ENCODE measurements around the gene PTGER3.

Gene PTGER3

DNA sequence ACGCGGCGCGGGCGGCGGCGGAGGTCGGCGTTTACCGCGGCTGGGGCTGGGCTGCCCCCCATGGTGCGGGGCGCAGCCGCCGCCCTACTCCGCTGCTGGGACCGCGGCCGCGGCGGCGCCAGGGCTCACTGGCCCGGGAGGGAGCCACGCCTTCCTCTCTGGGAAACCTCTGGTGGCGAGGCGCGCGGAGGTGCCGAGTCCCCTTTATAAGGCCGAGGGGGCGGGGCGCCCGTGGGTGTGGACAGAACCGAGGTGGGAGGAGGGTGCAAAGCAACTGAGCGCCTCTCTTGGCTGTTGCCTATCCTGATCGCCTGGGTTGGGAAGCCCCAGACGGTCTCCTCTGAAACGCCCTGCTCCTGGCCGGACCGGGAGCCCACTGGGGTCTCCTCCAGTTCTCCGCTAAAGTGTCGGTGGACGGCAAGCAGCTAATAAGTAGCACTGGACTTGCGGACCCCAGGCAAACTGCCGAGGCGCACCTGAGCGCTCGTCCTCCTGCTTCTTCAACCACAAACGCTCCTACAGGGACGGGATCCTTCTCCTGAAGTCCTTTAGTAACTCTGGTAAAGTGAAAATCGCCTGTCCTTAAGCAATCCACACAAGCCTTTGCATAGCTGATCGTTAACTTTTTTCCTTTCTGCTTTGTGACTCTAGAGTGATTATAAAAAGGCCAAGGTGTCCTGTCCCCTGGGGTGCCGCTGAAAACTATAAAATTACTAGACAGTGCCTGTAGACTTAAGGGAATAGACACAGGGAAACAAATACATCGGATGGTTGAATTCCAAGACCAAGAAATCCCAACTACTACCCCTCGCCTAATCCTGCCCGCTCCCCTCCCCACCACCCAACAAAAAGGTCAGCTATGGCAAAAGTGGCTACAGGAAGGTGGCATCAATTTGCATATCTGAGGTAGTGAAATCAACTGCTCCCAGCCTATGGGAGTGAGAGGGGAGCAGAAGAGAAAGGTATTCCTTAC lies at the start of gene PTGER3:
TSS of gene PTGER3 (minus strand) at position 182 of the 973 bp plus-strand sequence. CDS start 239 bp downstream, outside the sequence.
- FAIRE-seq, result no peak

DNA sequence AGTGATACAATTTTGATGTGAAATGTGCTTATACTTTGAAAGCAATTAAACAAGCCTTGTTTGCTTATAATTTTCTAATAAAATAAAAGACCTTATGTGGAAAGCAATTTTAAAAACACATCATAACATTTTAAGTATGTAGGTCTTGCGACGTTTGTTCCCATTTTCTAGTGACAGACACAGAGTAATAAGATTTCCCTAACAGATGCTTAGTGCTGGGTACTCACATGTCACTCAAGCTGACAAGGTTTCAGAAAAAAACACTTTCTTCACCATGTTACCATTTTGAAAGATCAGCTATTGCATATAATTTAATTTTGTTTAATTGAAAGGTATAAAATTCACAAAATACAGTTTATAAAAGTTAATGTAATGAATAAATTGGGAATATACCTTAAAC lies 47.3 kb upstream of the PTGER3 start:
- FAIRE-seq, result no peak

GRCh38 chr1:71093938-71094337 lies 46.3 kb upstream of the PTGER3 start:
- FAIRE-seq, result peak; percentile 43

DNA sequence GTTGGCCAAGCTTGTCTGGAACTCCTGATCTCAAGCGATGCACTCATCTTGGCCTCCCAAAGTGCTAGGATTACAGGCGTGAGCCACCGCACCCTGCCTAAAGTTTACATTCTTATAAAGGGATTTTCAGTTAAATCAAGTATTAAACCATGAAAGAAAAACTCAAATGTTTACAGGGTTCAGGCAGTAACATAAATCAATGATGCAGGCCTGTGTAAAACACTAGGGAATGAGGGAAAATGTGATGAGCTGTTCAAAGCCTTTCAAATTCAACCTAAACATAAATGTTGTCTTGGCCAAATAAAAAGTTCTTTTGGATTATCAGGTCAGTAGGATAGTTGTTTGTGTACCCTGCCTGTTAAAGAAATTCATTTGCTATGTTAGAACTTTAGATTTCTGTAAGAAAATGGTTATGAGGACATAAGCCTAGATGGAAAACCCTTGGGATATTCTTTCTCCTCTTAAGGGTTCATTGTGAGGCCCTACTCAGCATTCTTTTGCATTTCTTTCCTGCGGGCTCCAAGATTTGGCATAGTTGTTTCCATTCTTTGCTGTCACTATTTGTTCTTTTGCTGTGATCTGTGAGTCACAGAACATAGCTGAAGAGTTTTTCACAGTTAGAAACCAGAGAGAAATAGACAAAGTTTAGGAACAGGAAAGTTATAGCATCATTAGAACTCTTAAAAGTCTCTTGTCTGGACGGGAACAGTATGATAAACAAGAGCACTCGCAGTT lies 42.1 kb upstream of the PTGER3 start:
- no peak for FAIRE-seq

- no peak for FAIRE-seq
Measured at GRCh38 chr1:71088645-71089287, 41.1 kb upstream of the PTGER3 start.

GRCh38 chr1:71087713-71088112 lies 40.1 kb upstream of the PTGER3 start:
- FAIRE-seq, result no peak

DNA sequence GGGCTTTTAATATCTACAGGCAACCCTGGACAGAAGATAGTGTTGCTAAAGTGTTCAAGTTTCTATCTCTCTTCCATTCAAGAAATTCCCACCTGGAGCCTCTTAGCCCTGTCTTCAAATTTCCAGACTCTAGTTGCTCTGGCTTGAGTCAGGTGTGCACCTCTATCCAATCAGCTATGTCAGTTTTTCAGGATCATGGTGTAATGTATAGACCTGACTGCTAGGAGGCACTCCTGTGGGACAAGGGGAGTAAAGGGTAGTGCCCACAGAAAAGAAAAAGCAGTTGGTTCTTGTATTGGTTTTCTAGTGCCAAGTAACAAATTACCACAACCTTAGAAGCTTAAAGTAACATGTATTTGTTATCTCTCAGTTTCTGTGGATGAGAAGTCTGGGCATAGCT lies 39.4 kb upstream of the PTGER3 start:
- FAIRE-seq, result no peak

- FAIRE-seq, result no peak
Measured at GRCh38 chr1:71086331-71086730, 38.7 kb upstream of the PTGER3 start.

- no peak for FAIRE-seq
Measured at GRCh38 chr1:71083271-71083670, 35.7 kb upstream of the PTGER3 start.

- no peak for FAIRE-seq
Measured at GRCh38 chr1:71081697-71082080, 34.1 kb upstream of the PTGER3 start.

GRCh38 chr1:71080739-71081696 lies 33.4 kb upstream of the PTGER3 start, which contains the start of gene ZRANB2:
Gene ZRANB2, minus strand, starts transcription at chr1:71081035. Its CDS starts 40 bp downstream, at chr1:71080995.
- FAIRE-seq, result peak; percentile 100

GRCh38 chr1:71080230-71080738 lies 32.7 kb upstream of the PTGER3 start:
- FAIRE-seq, result no peak

- no peak for FAIRE-seq
Measured at GRCh38 chr1:71074681-71075080, 27.1 kb upstream of the PTGER3 start.

DNA sequence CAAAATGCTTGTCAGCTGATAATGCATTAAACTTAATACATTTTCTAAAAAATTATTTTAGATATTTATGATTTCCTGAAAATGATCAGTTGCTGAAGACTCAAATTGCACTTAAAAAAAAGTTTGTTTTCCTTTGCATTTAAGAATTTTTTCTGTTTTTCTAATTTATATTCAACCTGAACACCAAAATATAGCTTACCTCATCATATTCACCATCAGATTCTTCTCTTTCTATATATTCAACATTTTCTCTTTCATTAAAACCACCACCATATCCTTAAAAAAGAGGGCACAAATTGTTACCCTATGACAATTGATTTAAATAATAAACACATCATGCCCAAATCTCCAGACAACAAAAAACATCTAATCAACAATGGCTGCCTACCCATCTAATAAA lies 24.7 kb upstream of the PTGER3 start:
- no peak for FAIRE-seq

DNA sequence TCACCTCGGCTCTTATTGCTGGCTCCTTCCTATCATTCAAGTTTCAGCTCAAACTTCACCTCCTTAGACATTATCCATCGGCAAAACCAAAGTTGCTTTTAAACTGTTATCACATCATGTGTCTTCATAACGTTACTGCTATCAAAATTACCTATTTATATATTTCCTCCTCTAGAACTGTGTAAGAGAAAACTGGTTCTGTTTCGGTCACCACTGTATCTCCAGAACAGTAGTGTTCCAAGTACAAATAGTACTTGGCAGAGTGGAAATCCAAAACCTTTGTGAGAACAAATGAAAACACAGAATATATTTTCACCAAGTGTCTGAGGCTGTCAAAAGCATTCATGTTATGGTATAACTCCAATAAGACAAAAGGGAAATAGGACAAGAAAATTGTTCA lies 24.1 kb upstream of the PTGER3 start:
- FAIRE-seq, result no peak

DNA sequence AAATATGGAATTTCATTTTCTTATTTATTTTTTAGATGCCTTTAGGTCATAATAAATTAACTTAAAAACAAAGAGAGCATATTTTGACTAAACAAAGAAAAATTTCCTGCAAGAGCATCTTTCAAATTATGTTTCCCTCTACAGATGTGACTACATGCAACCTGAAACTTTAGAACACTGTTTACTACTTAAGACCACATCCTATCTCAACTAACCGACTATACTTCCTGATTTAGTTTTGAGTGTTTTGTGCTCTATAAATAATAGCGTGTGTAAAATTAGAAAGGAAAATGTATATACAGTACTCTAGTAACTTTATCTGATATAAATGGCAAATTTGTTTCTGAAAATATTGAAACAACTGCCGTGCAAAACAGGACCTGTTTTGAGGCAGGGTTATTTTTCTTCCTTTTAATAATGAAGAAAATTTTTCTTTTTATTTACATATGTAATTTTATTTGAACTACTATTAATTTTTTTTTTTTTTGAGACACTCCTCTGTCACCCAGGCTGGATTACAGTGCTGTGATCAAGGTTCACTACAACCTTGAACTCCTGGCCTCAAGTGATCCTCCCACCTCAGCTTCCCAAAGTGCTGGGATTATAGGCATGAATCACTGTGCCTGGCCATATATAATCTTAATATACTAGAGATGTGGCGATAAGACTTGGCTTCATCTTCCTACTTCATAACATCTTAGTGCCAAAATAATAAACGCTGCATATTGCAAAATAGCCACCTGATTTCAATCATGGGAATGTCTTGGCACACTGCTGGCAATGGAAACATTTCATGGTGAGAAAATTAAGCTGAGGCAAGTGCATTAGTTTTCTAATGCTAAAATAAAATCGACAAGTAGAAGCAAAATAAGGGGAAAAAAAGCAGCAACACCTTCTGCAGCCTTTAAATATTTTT lies 21.0 kb upstream of the PTGER3 start:
- no peak for FAIRE-seq

DNA sequence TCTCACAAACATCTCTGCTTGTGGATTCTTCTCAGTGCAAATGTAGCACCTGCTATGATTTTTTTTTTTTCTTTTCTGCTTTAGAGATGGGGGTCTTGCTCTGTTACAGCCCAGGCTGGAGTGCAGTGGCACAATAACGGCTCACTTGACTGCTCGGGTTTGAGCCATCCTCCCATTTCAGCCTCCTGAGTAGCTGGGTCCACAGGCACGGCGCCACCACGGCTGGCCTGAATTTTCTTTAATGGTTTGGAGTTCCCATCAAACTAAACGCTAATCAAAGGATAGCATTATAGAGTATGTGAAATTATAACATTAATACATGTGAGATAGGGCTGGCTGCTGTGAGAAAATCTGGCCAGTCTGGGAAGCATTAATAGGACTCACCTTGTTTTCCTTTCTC lies 7.2 kb upstream of the PTGER3 start:
- FAIRE-seq, result no peak

DNA sequence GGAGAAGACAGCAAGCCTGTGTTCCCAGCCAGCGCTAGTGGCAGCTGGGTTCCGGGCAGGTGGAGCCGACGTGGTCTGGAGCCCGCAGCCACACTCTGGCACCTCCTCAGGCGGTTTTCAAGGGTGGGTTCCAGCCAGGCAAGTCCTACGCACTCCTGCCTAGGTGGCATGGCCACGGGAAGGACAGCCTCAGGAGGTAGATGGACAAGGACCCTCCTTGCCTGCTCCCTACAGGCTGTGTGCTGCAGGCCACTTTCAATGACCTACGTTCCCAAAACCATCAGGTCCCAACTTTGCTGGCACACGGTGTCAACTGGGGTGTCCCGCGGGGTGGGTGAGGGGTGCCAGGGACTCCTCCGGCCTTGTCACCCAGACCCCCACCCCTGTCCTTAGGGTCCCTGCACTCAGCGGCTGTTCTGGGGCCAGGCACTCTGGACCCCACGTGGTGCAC lies 6.7 kb upstream of the PTGER3 start:
- no peak for FAIRE-seq

- FAIRE-seq, result no peak
Measured at GRCh38 chr1:71053758-71054157, 6.1 kb upstream of the PTGER3 start.

DNA sequence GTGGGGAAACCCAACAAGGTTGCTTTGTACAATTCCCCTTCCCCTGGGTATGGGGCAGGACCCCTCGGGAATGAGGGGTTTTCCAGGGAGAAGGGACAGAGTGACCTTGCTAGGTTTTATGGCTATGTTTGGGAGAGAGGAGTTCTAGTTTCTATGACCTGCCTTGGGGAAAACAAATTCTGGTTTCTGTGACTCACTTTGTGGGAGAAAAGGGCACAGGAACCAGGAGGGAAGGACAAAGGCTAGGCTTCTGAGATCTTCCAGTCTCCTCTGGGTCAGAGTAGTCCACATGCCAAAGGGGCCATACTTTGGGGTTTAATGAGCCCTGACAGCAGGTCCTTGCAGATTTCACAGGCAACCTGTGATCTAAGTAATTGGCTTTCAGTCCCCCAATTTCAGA lies 5.5 kb upstream of the PTGER3 start:
- FAIRE-seq, result no peak
